Endothelial cell of umbilical vein (primary cell): ENCODE data around the gene UBE2E3.

ENCODE experiments used
- CTCF ChIP-seq, 2 donors: IDR thresholded peaks; 1 replicate in 1 of 2; 2 replicates in 1 of 2; pipeline ENCODE4 v1.5.1; 2011; ENCODE audit warnings: low read length in 2 of 2, mild to moderate bottlenecking in 2 of 2, moderate library complexity in 2 of 2, control low read depth in 1 of 2, inconsistent platforms in 1 of 2, low read depth in 1 of 2; ENCODE audit not compliant: insufficient read depth in 1 of 2; ENCODE audit errors: extremely low read depth in 1 of 2
- EZH2 ChIP-seq: IDR thresholded peaks from 2 replicates; pipeline ENCODE4 v1.6.1; 2012; ENCODE audit warnings: borderline replicate concordance, low read depth, mild to moderate bottlenecking, moderate library complexity, low read length, inconsistent platforms; ENCODE audit not compliant: severe bottlenecking
- POLR2A ChIP-seq: IDR thresholded peaks from 2 replicates; pipeline ENCODE4 v1.6.1; 2012; ENCODE audit warnings: low read depth, mild to moderate bottlenecking, control low read depth, low read length

GRCh38 chr2:181070119-181070835 is 89.9 kb downstream of the UBE2E3 start:
- TF ChIP-seq CTCF (IDR thresholded peaks at IDR 0.05; ENCODE audit: extremely low read depth in 1 of 2, insufficient read depth in 1 of 2, low read depth in 1 of 2, low read length in 2 of 2) (no peak), EZH2 (no peak), POLR2A (no peak)
